K562 (cell line): Measurements from ENCODE around the gene TMPRSS5. TPM values are rescaled to one million over a fixed set of nuclear protein-coding genes. Genes with fewer than 3 reads are reported as not detected.
A peak's percentile ranks its signal among the peaks of the same experiment; 100 is the strongest.
"Not testable (repeated sequence)": the region's sequence is repeated elsewhere in the genome, so short reads cannot be mapped to it uniquely, and the experiment has no call there.

ENCODE experiments used
- ATAC-seq: fragments of 200-7000 bp; cut with Tn5 transposase; 3 replicates; pipeline ENCODE4 v1.9.1; 2020; ENCODE audit warnings: moderate library complexity
- BruUV-seq: library from RNA; stranded (reverse); fragments of 400-500 nt; replicated peaks from 2 replicates; lab custom pipeline; 2021; lab: Mats Ljungman, UMichigan
- CTCF ChIA-PET: fragments of 300-600 bp; formaldehyde crosslinking; extraction: SDS; loops from one replicate; lab custom pipeline; 2021; ENCODE audit warnings: low intra/inter-chr PET ratio; lab: Yijun Ruan, JAX
- POLR2A ChIA-PET: fragments of 300-600, 350-650 bp; sonication (Branson Sonifier 250); formaldehyde crosslinking; extraction: SDS; loops from one replicate; lab custom pipeline; 2021; ENCODE audit warnings: antibody characterized with exemption, inconsistent platforms; lab: Yijun Ruan, JAX
- DNase-seq, 4 experiments: peaks; one replicate each; pipeline versions ENCODE4 v3.0.0 to v3.0.0-alpha.2; 2011 to 2018; ENCODE audit warnings: low spot score in 3 of 4, mixed read lengths in 3 of 4; ENCODE audit errors: extremely low read depth in 1 of 4
- FAIRE-seq: peaks from 2 replicates; lab custom pipeline; 2011; peaks lifted over from hg19 to GRCh38; lab: Jason Lieb, UNC
- H2AFZ ChIP-seq: 2 replicates; pipeline ENCODE4 v1.6.0; 2011; ENCODE audit warnings: low read depth, low read length, control low read depth, inconsistent platforms
- H3K27ac ChIP-seq: fragments of 200-600 bp; 3 replicates; pipeline ENCODE4 v1.8.0; 2011; ENCODE audit warnings: low read depth, mild to moderate bottlenecking, control low read depth, inconsistent platforms, low read length, moderate library complexity, mixed read lengths; ENCODE audit errors: extremely low read depth
- H3K27me3 ChIP-seq, 2 experiments: fragments of 300-600 bp in 1 of 2; 2 replicates in 1 of 2; 3 replicates in 1 of 2; pipeline versions ENCODE4 v1.6.0 to v1.8.0; 2011; ENCODE audit warnings: inconsistent platforms in 2 of 2, low read length in 2 of 2, mild to moderate bottlenecking in 1 of 2, mixed read lengths in 1 of 2, moderate library complexity in 1 of 2; ENCODE audit not compliant: control insufficient read depth in 2 of 2, insufficient read depth in 2 of 2
- H3K36me3 ChIP-seq: fragments of 300-600 bp; 3 replicates; pipeline ENCODE4 v1.8.0; 2011; ENCODE audit warnings: mild to moderate bottlenecking, low read length, inconsistent platforms; ENCODE audit not compliant: control insufficient read depth, insufficient read depth
- H3K4me1 ChIP-seq, 2 experiments: fragments of 200-600 bp in 1 of 2; replicated peaks in 1 of 2; 2 replicates in 1 of 2; 3 replicates in 1 of 2; pipeline versions ENCODE4 v1.5.1 to v1.8.0; 2011; ENCODE audit warnings: inconsistent platforms in 2 of 2, low read length in 2 of 2, mild to moderate bottlenecking in 1 of 2, mixed read lengths in 1 of 2, moderate library complexity in 1 of 2; ENCODE audit not compliant: control insufficient read depth in 2 of 2, insufficient read depth in 2 of 2
- H3K4me2 ChIP-seq: 2 replicates; pipeline ENCODE4 v1.6.1; 2011; ENCODE audit warnings: low read length, control low read depth, inconsistent platforms, mixed read lengths; ENCODE audit not compliant: insufficient read depth
- H3K4me3 ChIP-seq: fragments of 200-600 bp; sonication (generic), shearing (Covaris generic); 2 replicates; pipeline ENCODE4 v1.5.1; 2016; ENCODE audit warnings: control low read depth, inconsistent platforms
- H3K79me2 ChIP-seq: fragments of 200-600 bp; 3 replicates; pipeline ENCODE4 v1.8.0; 2011; ENCODE audit warnings: low read length, inconsistent platforms; ENCODE audit not compliant: control insufficient read depth, insufficient read depth
- H3K9ac ChIP-seq, 2 experiments: 2 replicates each; pipeline versions ENCODE4 v1.6.0 to v1.6.1; 2011; ENCODE audit warnings: low read depth in 2 of 2, low read length in 2 of 2, control low read depth in 1 of 2, inconsistent platforms in 1 of 2, mild to moderate bottlenecking in 1 of 2, mixed read lengths in 1 of 2; ENCODE audit not compliant: insufficient read depth in 1 of 2
- H3K9me1 ChIP-seq: one replicate; pipeline ENCODE4 v1.6.0; 2011; ENCODE audit warnings: inconsistent platforms, mild to moderate bottlenecking, low read length, moderate library complexity; ENCODE audit not compliant: control insufficient read depth, insufficient read depth
- H3K9me3 ChIP-seq: replicated peaks from 2 replicates; pipeline ENCODE4 v1.5.1; 2011; ENCODE audit warnings: low read depth, low read length, inconsistent platforms; ENCODE audit not compliant: control insufficient read depth, insufficient read depth
- H4K20me1 ChIP-seq: replicated peaks from 2 replicates; pipeline ENCODE4 v1.6.1; 2011; ENCODE audit warnings: low read length, inconsistent platforms, mixed read lengths; ENCODE audit not compliant: control insufficient read depth, insufficient read depth
- HSF4 ChIP-seq: fragments of 250-450 bp; sonication (Bioruptor Pico); IDR thresholded peaks from 2 replicates; pipeline ENCODE4 v2.1.2; 2022; ENCODE audit warnings: mild to moderate bottlenecking, moderate library complexity, borderline replicate concordance
- MTA3 ChIP-seq: fragments of 450-650 bp; formaldehyde crosslinking; IDR thresholded peaks from 2 replicates; pipeline ENCODE4 v1.6.1; 2017; ENCODE audit warnings: mild to moderate bottlenecking, borderline replicate concordance
- ZNF395 ChIP-seq: fragments of 200-800 bp; sonication (Bioruptor generic); IDR thresholded peaks from 2 replicates; pipeline ENCODE4 v1.6.1; 2017; ENCODE audit warnings: missing genetic modification characterization, missing compliant biosample characterization
- ZNF431 ChIP-seq: sonication (generic); formaldehyde crosslinking; IDR thresholded peaks from 2 replicates; pipeline ENCODE4 v1.8.0; 2022; ENCODE audit warnings: mild to moderate bottlenecking, missing genetic modification reagents
- WGBS: fragments of 100-300 bp; shearing (Covaris generic); methylation state at CpG from one replicate; pipeline ENCODE4 v1.1.6; 2016; ENCODE audit warnings: low coverage, mixed read lengths; ENCODE audit not compliant: insufficient coverage; ENCODE audit errors: missing lambda C conversion rate; 5-methylcytosine and 5-hydroxymethylcytosine counted together
- in situ Hi-C: fragments of 300-500 bp; cut with MboI; formaldehyde crosslinking; loops from 4 replicates; pipeline ENCODE4 v1.15.0; 2018; ENCODE audit warnings: inconsistent platforms, mixed read lengths
- intact Hi-C: fragments of 100-400 bp; cut with micrococcal nuclease; formaldehyde crosslinking; loops from 2 replicates; pipeline ENCODE4 v1.14.2; 2022
- polyA plus RNA-seq, 8 experiments: library from polyadenylated mRNA; depleted of rRNA in 4 of 8; stranded (reverse) in 5 of 8; unstranded in 3 of 8; fragments of >200 nt; fragmentation: Nextera tagmentation in 2 of 8; fragmentation: Illumina TruSeq in 1 of 8; extraction: Ambion mirVana in 2 of 8; extraction: Trizol in 1 of 8; gene quantifications; 2 replicates each; pipeline versions ENCODE4 v1.2.1 to v1.2.3, GENCODE V29; 2011 to 2014; ENCODE audit warnings: inconsistent platforms in 1 of 8, missing spikeins in 1 of 8
- total RNA-seq, 7 experiments: library from RNA; depleted of rRNA in 6 of 7; stranded (reverse); fragments of >200 nt in 6 of 7; fragmentation: Illumina TruSeq in 2 of 7; extraction: Trizol in 2 of 7; gene quantifications; 2 replicates each; pipeline versions ENCODE4 v1.2.1 to v1.2.3, GENCODE V29; 2011 to 2021; ENCODE audit warnings: low replicate concordance in 1 of 7

TMPRSS5 gene
- total and polyA plus RNA-seq, 9 of the 15 experiments (the other 6 are each of a cell fraction or from before 2014, with no cell fraction given) = 0.07 to 0.49 (median 0.17) TPM; not detected in 1

GRCh38 chr11:113720478-113720877 lies 14.4 kb upstream of the TMPRSS5 start:
- intact Hi-C loops, DNase-seq, H3K4me3 ChIP-seq, H3K9me1 ChIP-seq, BruUV-seq, H3K36me3 ChIP-seq, H3K9ac ChIP-seq, H3K9me3 ChIP-seq, H3K4me2 ChIP-seq, H3K79me2 ChIP-seq, H3K27ac ChIP-seq, H3K4me1 ChIP-seq, POLR2A ChIA-PET, H2AFZ ChIP-seq, H3K27me3 ChIP-seq, in situ Hi-C loops, ATAC-seq, FAIRE-seq, CTCF ChIA-PET, H4K20me1 ChIP-seq: not testable (repeated sequence)
- peak; percentile 93 for TF ChIP-seq ZNF431
- WGBS = 13% methylated on average over 3 of the region's 3 CpGs

DNA sequence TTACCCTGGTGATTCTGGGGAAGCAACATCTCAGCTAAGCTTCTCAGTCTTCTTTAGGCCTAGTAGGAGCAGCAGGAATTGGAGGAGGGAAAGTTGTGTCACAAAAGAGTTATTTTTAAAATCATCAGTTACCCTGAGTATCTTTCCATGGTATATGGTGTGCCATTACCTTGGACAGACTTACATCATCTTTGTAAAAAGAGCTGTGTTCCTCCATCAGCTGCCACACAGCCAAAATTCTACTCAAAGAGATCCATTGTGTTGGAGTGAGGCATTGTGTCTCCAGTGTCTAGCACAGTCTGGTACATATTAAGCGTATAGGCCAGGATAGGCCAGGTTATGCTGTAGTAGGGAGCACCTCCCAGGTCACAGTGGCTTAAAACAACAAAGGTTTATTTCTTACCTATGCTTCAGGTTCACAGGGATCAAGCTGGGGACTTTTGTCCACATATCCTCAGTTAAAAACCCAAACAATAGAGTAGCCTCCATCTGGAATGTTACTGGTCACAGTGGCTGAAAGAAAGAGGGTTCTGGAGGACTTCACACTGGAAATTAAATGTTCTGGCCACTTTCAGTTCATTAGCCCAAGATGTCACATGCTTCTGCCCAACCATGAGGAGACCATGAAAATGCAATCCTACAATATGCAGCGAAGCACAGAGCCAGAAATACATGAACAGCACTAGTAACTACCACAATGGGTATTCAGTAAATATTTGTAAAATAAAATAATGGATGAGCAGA lies 9.9 kb upstream of the TMPRSS5 start:
- intact Hi-C loops (no loop called here), in situ Hi-C loops (no loop called here)
- DNase-seq (no peak), FAIRE-seq (no peak), ATAC-seq (no peak)
- POLR2A ChIA-PET = interaction anchor here (0.6 kb wide), 1 partner anchor 1998 kb away, joined by 3 read pairs; no protein-coding TSS in a partner anchor
- no peaks in the 10 kb centered on the region for H3K9me3 ChIP-seq
- H3K4me1 ChIP-seq = peaks cover 3 to 7% of the 10 kb centered on the region in 2 experiments; a peak in 4 of 5 replicates
- no peaks in the 10 kb centered on the region for H3K27me3 ChIP-seq
- H4K20me1 ChIP-seq = no peaks in the 10 kb centered on the region
- no TSS peak for BruUV-seq
- CTCF ChIA-PET = interaction anchor here (0.7 kb wide), 1 partner anchor 188 kb away, joined by 4 read pairs; no protein-coding TSS in a partner anchor
- H3K36me3 ChIP-seq = peaks cover 2% of the 10 kb centered on the region; the same call in 1 of the 3 replicates
- 37% methylated on average over 2 of the region's 2 CpGs for WGBS
- H3K9ac ChIP-seq = no peak overlapping the region
- no peak overlapping the region for H3K27ac ChIP-seq
- H3K79me2 ChIP-seq = no peaks in the 10 kb centered on the region
- H3K4me3 ChIP-seq = no peak overlapping the region
- TF ChIP-seq HSF4 (no peak), MTA3 (no peak), ZNF395 (no peak)
- no peak overlapping the region for H3K4me2 ChIP-seq
- H2AFZ ChIP-seq = peak overlapping the region; percentile 38
- no peaks in the 10 kb centered on the region for H3K9me1 ChIP-seq
